Activated T-cell treated with anti-CD3 and anti-CD28 coated beads, Interleukin-2, amount 50 U/mL, for 1 hour (primary cell): ENCODE results near the gene SFXN4.
A peak's percentile ranks its signal among the peaks of the same experiment; 100 is the strongest.
"Not testable (repeated sequence)": the region's sequence is repeated elsewhere in the genome, so short reads cannot be mapped to it uniquely, and the experiment has no call there.

Source experiments
- DNase-seq: peaks from one replicate; pipeline ENCODE4 v3.0.0-alpha.2; 2020

The SFXN4 gene

DNA sequence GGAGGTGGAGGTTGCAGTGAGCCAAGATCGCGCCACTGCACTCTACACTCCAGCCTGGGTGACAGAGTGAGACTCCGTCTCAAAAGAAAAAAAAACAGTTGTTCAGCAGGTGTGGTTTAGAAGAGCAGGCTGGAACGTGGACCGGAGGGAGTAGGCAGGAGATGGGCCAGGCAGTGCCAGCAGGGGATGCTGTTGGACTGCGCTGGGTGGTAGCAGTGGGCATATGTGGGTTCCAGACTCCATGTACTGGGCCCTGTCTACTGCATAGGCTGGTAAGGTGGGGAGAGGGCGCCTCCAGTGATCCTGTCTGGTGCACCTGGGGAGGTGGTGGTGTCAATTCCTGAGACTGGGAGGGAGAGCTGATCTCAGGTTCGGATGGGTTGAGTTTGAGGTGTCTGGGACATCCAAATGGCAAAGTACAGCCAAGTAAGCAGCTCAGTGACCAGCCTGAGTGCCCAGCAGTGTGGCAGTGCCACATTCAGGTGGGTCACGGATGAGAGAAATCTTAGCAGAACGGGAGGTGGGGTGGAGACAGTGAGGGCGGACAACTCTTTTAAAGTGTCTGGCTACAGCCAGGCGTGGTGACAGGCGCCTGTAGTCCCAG, 25.9 kb downstream of the SFXN4 start:
- peak; percentile 64 for DNase-seq

DNA sequence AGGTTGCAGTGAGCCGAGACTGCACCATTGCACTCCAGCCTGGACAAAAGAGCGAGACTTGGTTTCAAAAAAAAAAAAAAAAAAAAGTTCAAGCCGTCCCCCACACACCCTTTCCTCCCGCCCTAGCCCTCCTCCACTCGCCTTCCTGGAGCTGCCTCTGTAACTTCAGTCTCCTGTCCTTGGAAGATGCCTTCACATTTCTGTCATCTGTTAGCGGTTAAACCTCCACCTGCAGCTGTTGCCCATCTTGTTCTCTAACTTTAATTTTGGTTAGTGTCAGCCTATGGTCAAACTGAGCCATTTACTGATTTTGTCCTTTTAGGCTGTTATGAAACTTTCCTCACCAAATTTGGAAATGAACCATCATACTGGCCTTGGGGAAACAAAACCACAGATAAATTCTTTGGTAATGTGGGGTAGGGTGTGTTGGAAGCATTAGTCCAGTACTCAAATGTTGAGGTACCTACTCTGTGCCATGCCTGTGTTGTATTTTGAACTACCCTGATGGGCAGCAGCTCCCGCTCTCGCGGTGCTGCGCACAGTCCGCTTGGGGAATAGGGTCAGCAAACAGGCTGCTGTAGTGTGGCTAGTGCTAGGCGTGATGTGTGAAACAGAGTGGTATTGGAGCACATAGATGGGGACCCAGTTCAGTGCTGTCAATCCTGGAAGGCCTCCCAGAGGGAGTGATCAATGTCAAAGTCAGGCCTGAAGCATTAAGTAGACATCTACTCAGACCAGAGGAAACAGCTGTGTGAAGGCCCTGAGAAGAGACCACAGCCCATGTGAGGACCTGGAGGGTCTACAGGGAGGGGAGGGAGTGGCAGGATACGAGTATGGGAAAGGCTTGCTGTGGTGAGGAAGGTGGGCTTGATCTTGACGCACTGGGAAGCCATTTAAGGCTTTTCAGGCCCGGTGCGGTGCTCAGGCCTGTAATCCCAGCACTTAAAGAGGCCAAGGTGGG, 26.9 kb downstream of the SFXN4 start:
- no peak for DNase-seq

DNA sequence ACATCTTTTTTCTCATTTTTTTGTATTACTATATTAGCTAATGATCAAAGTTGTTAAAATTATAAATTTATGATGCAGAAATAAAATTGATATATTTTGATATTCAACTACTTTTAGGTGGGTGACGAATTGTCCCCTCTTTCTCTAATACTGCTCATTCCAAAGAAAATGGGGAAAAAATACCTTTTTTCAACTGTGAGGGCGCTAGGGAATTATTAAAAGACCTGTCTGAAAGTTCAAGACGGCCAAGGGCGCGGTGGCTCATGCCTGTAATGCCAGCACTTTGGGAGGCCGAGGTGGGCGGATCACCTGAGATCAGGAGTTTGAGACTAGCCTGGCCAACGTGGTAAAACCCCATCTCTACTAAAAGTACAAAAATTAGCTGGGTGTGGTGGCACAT, 27.6 kb downstream of the SFXN4 start:
- not testable (repeated sequence) for DNase-seq

DNA sequence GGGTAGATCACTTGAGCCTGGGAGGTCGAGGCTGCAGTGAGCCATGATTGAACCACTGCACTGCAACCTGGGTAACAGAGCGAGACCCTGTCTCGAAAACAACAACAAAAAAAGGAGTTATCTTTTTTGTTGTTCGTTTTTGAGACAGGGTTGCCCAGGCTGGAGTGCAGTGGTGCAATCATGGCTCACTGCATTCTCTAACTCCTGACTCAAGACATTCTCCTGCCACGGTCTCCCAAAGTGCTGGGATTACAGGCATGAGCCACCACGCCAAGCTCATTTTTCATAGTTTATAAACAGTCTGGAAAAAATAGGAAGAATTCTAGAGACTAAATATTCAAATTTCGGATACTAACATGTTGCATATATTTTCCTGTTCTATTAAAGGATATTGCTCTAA, 29.4 kb downstream of the SFXN4 start:
- no peak for DNase-seq

DNA sequence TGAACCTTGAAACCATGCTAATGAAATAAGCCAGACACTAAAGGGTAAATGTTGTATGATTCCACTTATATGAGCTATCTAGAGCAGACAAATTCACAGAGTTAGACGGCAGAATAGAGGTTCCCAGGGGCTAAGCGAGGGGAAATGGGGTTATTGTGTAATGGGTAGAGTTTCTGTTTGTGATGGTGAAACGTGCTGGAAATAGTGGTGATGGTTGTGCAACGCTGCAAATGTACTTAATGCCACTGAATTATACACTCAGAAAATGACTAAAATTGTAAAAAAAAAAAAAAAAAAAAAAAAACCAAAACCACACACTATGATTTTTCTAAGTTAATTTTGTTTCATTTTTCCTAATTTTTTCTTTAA, 30.0 kb downstream of the SFXN4 start:
- DNase-seq: no peak

DNA sequence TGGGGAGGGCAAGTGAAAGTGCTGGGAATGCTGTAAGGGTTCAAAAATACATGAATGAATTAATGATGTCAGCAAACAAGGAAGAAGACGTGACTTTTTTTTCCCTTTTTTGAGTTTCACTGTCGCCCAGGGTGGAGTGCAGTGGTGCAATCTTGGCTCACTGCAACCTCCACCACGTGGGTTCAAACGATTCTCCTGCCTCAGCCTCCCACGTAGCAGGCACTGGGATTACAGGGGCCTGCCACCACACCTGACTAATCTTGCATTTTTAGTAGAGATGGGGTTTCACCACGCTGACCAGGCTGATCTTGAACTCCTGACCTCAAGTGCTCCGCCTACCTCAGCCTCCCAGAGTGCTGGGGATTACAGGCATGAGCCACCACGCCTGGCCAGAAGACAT, 31.6 kb downstream of the SFXN4 start:
- DNase-seq: no peak

DNA sequence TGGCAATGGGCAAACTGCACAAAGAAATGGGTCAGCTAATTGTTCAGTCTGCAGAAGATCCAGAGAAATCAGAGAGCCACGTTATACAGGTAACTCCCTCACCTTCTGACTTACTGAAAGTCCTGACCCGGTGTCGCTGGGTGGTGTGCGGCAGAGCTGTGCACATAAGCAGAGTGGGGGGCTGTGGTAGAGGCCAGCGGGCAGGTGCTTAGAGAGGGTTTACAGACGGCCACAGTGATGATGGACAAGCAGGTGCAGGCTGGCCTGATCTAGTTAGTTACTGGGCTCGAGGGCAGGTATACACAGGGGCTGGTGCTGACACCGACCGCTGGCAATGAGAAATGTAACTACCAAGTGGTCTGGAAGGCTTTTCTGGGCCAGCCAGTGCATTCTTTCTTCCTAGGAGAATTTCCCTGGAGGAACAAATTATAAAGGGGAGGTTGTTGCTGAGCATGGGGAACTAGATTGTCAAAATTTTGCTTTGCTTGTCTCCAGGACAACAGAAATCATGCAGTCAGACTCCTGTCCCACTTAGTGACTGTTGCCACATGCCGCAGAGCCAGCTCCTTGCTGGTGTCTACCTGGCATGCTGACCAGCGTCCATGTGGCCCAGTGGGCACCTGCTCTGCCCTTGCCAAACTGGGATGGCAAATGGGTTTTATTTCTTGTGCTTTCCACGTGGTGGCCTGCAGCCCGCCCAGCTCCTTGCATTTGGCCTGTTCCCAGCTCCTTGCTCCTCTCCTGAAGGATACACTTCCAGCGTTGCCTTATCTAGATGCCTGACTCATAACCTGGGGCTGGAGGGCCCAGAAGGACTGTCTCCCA, 32.8 kb downstream of the SFXN4 start:
- no peak for DNase-seq

DNA sequence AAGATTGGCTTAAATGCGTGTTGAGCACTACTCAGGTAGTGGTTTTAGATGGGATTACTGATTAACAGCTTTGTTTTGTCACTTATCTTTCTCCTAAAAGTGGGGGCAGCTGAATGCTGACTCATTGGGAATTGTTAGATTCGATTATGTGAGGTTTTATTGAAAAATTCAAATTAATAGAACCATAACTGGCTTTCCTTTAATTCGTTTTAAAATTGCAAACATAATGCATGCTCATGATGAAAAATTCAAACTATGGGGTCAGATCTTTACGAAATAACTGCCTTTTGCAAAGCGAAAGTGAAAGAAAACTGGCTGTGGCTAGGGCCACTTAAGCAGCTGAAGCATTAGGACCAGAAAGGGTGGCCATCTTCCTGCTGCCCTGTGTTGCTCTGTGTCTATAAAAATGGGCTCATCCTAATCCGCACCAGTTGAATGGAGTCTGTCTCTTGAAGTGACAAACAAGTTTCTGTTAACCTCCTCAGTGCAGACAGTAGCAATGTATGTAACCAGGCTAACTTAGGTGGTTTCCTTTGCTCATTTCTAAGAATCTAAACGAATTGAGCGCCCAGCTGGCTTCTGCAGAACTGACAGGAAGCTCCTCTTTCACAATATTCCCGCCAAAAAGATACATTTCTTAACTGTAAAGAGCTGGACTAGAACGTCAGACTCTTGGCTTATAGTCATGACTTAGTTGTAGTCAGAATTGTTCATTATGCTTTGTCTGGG, 33.8 kb downstream of the SFXN4 start:
- peak; percentile 29 for DNase-seq

DNA sequence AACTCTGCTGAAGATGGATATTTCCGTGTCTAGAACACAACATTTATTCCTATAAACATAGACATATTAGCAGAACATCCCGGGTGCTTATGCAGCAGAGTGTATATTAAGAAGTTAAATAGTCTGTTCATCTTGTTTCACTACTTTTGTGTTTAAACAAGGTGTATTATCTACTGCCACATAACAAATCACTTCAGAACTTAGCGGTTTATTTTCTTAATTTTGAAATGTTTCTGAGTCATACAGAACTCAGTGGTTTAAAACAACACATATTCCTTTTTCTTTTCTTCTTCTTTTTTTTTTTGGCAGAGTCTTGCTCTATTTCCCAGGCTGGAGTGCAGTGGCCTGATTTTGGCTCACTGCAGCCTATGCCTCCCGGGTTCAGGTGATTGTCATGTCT, 35.8 kb downstream of the SFXN4 start:
- DNase-seq: no peak

DNA sequence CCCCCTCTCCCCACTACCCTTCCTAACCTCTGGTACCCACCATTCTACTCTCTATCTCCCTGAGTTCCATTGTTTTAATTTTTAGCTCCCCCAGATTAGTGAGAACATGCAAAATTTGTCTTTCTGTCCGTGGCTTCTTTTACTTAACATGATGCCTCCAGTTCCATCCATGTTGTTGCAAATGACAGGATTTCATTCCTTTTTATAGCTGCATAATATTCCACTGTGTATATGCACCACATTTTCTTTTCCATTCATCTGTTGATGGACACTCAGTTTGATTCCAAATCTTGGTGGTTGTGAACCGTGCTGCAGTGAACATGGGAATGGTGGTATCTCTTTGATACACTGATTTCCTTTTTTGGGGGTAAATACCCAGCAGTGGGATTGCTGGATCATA, 39.6 kb downstream of the SFXN4 start:
- DNase-seq: no peak

DNA sequence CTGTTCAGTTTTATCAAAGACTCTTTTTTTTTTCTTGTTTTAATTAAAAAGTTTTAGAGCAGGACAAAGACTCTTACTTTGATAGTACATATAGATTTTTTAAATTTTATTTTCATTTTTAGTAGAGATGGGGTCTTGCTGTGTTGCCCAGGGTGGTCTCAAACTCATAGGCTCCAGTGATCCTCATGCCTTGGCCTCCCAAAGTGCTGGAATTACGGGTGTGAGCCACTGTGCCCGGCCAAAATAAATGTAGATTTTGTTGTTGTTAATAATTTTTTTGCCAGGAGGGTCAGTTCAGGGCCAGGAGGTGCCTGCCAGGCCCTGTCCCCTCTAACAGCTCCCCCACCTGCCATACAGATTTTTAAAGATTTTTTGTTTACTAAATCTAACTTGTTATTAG, 44.6 kb downstream of the SFXN4 start:
- DNase-seq: no peak

DNA sequence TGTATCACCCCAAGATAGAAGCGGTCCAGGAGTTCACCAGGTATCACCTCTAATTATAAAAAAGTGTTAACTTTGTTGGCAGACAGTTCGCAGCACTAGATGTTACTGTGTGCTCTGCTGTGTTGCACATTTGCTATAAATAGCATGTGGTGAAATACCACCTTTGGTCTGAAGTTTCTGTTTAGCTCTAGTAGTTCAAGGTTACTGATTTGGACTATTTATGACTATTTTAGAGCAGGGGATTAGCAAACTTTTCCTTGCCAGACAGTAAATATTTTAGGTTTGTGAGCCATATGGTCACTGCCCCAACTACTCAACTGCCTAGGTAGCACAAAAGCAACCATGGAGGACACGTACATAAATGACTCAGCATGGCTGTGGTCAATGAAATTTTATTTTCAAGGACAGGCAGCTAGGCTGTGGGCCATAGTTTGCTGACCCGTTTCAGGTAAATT, 45.1 kb downstream of the SFXN4 start:
- no peak for DNase-seq

DNA sequence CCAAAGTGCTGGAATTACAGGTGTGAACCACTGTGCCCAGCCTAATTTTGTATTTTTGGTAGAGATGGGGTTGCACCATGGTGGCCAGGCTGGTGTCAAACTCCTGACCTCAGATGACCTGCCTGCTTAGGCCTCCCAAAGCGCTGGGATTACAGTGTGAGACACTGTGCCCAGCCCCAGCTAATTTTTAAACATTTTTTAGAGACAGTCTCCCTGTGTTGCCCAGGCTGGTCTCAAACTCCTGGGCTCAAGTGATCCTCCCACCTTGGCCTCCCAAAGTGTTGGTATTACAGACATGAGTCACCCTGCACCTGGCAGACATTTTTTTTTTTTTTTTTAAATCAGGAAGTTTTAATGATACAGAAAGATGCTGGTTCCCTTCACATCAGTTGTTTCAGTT, 46.1 kb downstream of the SFXN4 start:
- no peak for DNase-seq

DNA sequence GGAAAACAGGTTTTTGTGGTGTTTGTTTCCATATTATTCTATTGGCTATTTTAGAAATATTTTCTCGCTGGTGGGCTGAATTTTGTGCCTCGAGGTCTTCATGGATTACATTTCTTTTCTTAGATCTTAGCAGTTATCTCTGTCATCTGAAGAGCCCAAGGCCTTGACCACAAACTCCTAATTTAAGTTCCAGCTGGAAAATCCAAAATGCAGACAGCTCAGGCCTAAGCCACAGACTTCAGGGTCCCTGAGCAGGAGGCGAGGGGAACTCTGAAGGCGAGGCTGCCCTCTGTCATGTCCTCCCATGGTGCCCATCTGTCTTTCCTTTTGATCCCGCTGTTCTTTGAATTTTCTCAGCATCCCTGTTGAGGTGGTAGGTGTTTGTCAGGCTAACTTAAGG, 47.3 kb downstream of the SFXN4 start:
- DNase-seq: no peak

DNA sequence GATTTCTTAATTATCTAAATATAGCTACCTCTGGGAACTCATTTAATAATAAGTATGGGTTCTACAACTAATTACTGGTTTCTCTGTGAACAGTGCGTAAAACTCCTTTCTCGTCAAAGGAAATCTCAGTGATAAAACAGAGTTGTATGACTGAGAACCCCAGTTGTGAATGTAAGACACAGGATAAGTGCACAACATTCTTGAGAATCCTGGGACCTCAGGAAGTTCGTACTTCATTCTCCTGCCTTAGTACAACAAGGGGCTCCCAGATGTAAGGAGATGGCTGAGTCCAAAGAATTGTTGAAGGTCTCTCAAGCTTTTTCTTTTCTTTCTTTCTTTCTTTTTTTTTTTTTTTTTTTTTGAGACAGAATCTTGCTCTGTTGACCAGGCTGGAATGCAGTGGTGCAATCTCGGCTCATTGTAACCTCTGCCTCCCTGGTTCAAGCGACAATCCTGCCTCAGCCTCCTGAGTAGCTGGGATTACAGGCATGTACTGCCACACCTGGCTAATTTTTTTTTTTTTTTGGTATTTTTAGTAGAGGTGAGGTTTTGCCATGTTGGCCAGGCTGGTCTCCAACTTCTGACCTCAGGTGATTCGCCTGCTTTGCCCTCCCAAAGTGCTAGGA, 49.1 kb downstream of the SFXN4 start:
- no peak for DNase-seq

DNA sequence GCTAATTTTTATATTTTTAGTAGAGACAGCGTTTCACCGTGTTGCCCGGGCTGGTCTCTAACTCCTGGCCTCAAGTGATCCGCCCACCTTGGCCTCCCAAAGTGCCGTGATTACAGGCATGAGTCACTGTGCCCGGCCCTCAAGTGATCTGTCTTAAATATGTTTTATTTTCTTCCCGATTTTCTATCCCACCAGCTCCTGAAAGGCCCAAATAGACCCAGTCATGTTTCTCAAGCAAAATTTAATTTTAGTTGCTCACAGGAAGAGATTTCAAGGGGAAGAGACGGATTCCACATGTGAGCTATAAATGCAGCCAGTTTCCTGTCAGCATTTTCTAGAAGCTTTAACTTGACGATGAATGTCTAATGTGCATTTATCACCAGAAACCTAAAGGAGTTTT, 49.6 kb downstream of the SFXN4 start:
- DNase-seq: no peak

DNA sequence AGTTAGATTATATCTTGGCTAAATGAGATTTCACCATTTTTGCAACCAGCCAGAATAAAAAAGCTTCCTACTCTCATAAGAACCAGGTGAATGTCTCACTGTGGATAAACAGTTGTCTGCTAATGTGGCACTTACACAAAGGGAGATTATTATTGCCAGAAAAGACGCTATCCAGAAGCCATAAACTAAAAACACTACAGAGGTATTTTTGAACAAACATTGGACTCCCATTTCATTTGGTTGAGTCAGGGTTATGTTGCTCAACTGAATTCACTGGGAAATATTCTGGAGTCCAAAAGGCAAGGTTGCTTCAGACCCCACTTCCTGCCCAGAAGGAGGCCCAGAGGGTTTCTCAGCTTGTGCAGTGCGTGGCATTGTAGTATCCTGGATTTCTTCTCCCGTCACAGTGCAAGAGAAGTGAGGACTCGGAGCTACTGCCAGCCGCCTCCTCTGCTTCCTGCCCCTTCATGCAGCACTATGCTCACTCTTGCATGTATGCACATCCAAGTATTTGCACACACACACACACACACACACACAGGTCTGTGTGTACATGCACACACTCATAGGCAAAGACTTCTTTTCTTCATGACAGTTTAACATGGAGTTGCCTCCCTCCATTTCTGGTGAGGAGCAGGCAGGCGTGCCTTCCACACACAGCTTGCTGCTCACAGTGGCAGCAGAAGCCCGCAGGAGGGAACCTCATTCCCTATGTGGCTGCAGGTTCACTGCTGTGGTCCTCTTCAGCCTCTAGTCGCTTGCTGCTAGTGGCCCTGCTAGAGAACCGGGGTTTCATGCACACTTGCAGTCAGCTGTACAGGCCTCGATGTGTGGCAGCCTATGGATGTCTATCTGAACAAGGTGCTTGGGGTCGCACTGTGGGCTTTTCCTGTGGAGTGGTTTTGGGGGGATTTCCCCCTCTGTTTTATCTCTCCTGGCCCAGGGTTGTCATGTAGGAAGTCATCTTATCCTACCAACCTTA, 51.5 kb downstream of the SFXN4 start:
- no peak for DNase-seq

DNA sequence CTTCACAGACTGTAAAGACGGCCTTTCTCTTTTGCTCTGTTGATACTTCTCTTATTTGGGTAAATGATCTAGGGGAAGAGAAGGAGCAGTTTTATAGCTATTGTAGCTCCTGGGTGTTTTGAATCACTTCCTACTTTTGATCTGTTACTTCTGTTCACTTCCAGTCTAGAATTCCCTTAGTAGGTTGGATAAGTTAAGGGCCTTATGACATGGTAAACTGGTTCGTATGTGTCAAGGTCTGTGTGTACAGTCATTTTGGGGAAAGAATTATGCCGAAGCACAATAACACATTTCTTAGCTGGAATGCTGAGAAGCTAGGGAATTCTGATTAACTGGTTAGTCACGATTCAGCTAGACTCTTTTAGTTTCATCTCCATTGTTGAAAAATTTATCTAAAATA, 53.5 kb downstream of the SFXN4 start:
- DNase-seq: no peak

DNA sequence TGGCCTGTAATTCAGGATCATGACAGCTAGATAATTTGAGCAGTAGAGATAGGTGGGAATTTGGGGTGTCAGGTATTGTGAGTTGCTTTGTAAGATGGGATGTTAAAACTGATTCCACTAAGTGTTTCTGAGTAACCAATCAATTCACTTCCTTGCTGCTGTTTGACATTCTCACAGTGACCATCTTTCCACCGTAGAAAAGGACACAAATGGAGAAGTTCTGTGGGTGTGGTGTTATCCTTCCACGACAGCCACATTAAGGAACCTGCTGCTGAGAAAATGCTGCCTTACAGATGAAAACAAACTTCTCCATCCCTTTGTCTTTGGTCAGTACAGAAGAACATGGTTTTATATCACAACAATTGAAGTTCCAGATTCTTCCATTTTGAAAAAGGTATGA, 57.7 kb downstream of the SFXN4 start:
- DNase-seq: not testable (repeated sequence)

DNA sequence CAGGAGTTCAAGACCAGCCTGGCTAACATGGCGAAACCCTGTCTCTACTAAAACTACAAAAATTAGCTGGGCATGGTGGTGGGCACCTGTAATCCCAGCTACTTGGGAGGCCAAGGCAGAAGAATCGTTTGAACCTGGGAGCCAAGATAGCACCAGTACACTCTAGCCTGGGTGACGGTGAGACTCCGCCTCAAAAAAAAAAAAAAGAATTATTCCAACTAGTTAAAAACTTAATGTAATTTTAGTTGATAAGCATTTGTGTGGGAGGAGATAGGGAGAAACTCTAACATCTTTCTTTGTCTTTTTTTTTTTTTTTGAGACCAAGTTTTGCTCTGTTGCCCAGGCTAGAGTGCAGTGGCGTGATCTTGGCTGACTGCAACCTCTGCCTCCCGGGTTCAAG, 58.4 kb downstream of the SFXN4 start:
- not testable (repeated sequence) for DNase-seq

DNA sequence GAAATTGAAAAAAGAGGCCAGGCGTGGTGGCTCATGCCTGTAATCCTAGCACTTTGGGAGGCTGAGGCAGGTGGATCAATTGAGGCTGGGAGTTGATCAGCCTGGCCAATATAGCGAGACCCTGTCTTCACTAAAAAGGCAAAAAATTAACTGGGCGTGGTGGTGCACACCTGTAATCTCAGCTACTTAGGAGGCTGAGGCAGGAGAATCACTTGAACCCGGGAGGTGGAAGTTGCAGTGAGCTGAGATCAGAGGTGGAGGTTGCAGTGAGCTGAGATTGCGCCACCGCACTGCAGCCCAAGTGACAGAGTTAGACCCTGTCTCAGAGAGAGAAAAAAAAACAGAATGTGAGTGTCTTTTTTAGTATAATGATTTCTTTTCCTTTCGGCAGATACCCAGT, 59.6 kb downstream of the SFXN4 start:
- not testable (repeated sequence) for DNase-seq
